ENCODE data around the gene PTGES3.

DNA sequence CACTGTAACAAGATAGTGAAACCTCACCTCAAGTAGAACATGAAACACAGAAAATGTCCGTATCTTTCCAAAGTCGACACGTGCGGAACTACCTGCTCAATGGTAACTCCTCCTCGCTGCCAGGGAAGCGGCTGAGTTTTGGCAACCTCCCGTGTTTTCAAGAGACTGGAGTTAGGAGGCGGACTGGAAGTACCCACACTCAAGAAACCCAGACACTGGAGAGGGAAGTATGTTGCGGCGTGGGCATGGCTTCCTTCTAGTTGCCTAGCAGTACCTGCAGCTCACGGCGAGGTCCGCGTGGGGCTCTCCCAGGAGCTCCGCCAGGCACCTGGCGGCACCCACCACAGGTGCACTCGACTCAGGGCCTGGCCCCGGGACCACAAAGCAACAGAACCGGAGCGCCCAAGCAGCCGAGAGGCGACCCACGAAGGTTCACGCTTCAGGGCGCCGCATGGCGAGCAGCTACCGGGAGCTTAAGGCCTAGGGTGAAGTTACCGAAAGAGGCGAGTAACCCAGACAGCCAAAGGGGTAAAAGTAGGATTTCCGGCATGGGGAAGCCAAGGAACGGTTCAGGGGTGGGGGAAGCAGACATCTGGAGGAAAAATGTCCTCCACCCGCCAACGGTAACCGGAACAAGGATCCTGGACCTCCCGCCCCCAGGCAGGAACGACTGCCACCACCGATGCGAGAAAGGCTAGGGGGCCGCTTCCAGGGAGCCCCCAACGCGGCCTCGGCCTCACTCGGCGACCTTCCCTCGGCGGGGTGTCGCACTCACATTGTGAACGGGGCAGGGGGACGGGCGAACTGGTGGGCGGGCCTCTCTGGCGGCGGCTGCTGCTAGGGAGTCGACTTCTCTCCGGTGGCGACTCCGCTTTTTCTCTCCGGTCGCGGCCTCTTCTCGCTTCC lies 608 bp downstream of the PTGES3 start:
- TF ChIP-seq, protein P1, sequence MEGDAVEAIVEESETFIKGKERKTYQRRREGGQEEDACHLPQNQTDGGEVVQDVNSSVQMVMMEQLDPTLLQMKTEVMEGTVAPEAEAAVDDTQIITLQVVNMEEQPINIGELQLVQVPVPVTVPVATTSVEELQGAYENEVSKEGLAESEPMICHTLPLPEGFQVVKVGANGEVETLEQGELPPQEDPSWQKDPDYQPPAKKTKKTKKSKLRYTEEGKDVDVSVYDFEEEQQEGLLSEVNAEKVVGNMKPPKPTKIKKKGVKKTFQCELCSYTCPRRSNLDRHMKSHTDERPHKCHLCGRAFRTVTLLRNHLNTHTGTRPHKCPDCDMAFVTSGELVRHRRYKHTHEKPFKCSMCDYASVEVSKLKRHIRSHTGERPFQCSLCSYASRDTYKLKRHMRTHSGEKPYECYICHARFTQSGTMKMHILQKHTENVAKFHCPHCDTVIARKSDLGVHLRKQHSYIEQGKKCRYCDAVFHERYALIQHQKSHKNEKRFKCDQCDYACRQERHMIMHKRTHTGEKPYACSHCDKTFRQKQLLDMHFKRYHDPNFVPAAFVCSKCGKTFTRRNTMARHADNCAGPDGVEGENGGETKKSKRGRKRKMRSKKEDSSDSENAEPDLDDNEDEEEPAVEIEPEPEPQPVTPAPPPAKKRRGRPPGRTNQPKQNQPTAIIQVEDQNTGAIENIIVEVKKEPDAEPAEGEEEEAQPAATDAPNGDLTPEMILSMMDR (IDR thresholded peaks at IDR 0.05), result no peak
- TF ChIP-seq POLR2A (IDR thresholded peaks at IDR 0.05), result no peak
